Liver (tissue), 9 donors: ENCODE results near the gene CDC42EP1. TPM values are rescaled to one million over a fixed set of nuclear protein-coding genes. Genes with fewer than 3 reads are reported as not detected.

ENCODE experiments used
- DNase-seq: peaks from one replicate; pipeline ENCODE4 v3.0.0-alpha.2; 2017; ENCODE audit warnings: low spot score
- H3K27ac ChIP-seq, 2 donors: one replicate each; pipeline ENCODE4 v1.7.0; 2013; ENCODE audit warnings: inconsistent platforms in 2 of 2, low read length in 2 of 2, control low read depth in 1 of 2, low read depth in 1 of 2, mild to moderate bottlenecking in 1 of 2
- H3K27me3 ChIP-seq, 4 donors: one replicate each; pipeline versions ENCODE4 v1.6.1 to v1.7.0; 2013; ENCODE audit warnings: low read length in 3 of 4, inconsistent platforms in 1 of 4, mild to moderate bottlenecking in 1 of 4, moderate library complexity in 1 of 4; ENCODE audit not compliant: control insufficient read depth in 4 of 4, insufficient read depth in 4 of 4
- H3K36me3 ChIP-seq, 4 donors: one replicate each; pipeline versions ENCODE4 v1.6.1 to v1.7.0; 2013; ENCODE audit warnings: low read length in 3 of 4, mild to moderate bottlenecking in 3 of 4, low read depth in 1 of 4, moderate library complexity in 1 of 4; ENCODE audit not compliant: control insufficient read depth in 4 of 4, insufficient read depth in 3 of 4
- H3K4me1 ChIP-seq, 4 donors: one replicate each; pipeline versions ENCODE4 v1.6.1 to v1.7.0; 2013; ENCODE audit warnings: low read length in 3 of 4, mild to moderate bottlenecking in 3 of 4, moderate library complexity in 1 of 4; ENCODE audit not compliant: control insufficient read depth in 4 of 4, insufficient read depth in 4 of 4
- H3K4me3 ChIP-seq, 3 donors: one replicate each; pipeline versions ENCODE4 v1.6.1 to v1.7.0; 2013; ENCODE audit warnings: low read length in 3 of 3, control low read depth in 1 of 3, low read depth in 1 of 3, mild to moderate bottlenecking in 1 of 3
- H3K9ac ChIP-seq, 2 donors: one replicate each; pipeline ENCODE4 v1.7.0; 2013; ENCODE audit warnings: low read length in 2 of 2, mild to moderate bottlenecking in 2 of 2, moderate library complexity in 2 of 2, control low read depth in 1 of 2, low read depth in 1 of 2
- H3K9me3 ChIP-seq, 4 donors: one replicate each; pipeline versions ENCODE4 v1.6.1 to v1.7.0; 2013; ENCODE audit warnings: low read length in 3 of 4; ENCODE audit not compliant: control insufficient read depth in 4 of 4
- CTCF ChIP-seq: fragments of 150-350 bp; IDR thresholded peaks from 2 replicates; pipeline ENCODE4 v1.5.1; 2017; ENCODE audit warnings: improper control_type of control experiment, low read depth, low read length; ENCODE audit not compliant: missing input control
- EGR1 ChIP-seq, 2 donors: IDR thresholded peaks; 2 replicates each; pipeline ENCODE4 v1.6.1; 2016 to 2018; ENCODE audit warnings: antibody characterized with exemption in 2 of 2, low read depth in 2 of 2
- FOXA2 ChIP-seq: IDR thresholded peaks from 2 replicates; pipeline ENCODE4 v1.6.1; 2016; ENCODE audit warnings: antibody characterized with exemption
- GABPA ChIP-seq, 2 donors: IDR thresholded peaks in 1 of 2; conservative IDR thresholded peaks in 1 of 2; 2 replicates each; pipeline ENCODE4 v1.6.1; 2016; ENCODE audit warnings: antibody characterized with exemption in 2 of 2, mild to moderate bottlenecking in 1 of 2, moderate library complexity in 1 of 2
- HNF4A ChIP-seq, 2 donors: conservative IDR thresholded peaks; 2 replicates each; pipeline ENCODE4 v1.6.1; 2016; ENCODE audit warnings: antibody characterized with exemption in 2 of 2, mild to moderate bottlenecking in 2 of 2
- HNF4G ChIP-seq: IDR thresholded peaks from 2 replicates; pipeline ENCODE4 v1.6.1; 2016; ENCODE audit warnings: antibody characterized with exemption
- JUND ChIP-seq, 2 donors: IDR thresholded peaks; 2 replicates each; pipeline ENCODE4 v1.6.1; 2016; ENCODE audit warnings: antibody characterized with exemption in 2 of 2
- REST ChIP-seq: IDR thresholded peaks from 2 replicates; pipeline ENCODE4 v1.6.1; 2016; ENCODE audit warnings: antibody characterized with exemption, mild to moderate bottlenecking
- WGBS: extraction: QIAGEN DNeasy Blood & Tissue Kit; methylation state at CpG from one replicate; pipeline ENCODE4 v1.1.7; 2013; 5-methylcytosine and 5-hydroxymethylcytosine counted together
- polyA plus RNA-seq, 2 donors: library from polyadenylated mRNA; stranded (reverse) in 1 of 2; unstranded in 1 of 2; fragments of 200-250 nt in 1 of 2; fragments of >200 nt in 1 of 2; fragmentation: Nextera tagmentation in 1 of 2; extraction: Ambion mirVana in 1 of 2; gene quantifications; one replicate each; pipeline versions ENCODE4 v1.2.1 to v1.2.3, GENCODE V29; 2013 to 2015
- total RNA-seq, 2 donors: library from RNA; depleted of rRNA; stranded (reverse); fragments of >200 nt; gene quantifications; one replicate each; pipeline ENCODE4 v1.2.3, GENCODE V29; 2014
- TF ChIP-seq, protein P1 (sequence below): IDR thresholded peaks from 2 replicates; pipeline ENCODE4 v1.6.1; 2016; ENCODE audit warnings: antibody characterized with exemption
- donor health status: healthy.
- donor health status: healthy.
- donor health status: healthy.
- donor health status: healthy.
- donor health status: healthy.

The CDC42EP1 gene
- total and polyA plus RNA-seq, 4 donors: 10.2 to 66.6 (median 31.2) TPM

DNA sequence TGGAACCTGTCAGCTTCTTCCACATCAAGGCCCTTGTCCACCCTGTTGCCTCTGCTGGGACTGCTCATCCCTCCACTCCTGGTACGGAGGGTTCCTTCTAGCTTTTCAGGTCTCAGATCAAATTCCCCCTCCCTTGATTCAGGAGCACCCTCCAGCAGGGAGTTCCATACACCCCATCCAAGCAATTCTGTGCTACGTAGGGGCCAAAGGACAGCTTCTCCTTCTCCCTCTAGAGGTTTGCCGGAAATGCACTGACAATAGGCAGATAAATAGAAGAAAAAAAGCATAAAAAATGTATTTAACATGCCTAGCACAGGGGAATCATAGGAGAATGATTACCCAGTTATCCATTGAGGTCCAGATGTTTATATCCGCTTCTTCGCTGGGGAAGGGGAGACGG is 37.8 kb upstream of the CDC42EP1 start (continued):
- TF ChIP-seq EGR1 (IDR thresholded peaks at IDR 0.05; ENCODE audit: low read depth in 2 of 2) (no peak), FOXA2 (no peak)

GRCh38 chr22:37525073-37525745 is 35.1 kb upstream of the CDC42EP1 start:
- no peak for DNase-seq

More at GRCh38 chr22:37525073-37525745, 35.1 kb upstream of the CDC42EP1 start:
- Histone ChIP-seq H3K4me1 (no peaks in the 10 kb centered on the region), H3K27ac (no peak overlapping the region), H3K4me3 (no peak overlapping the region), H3K27me3 (no peaks in the 10 kb centered on the region), H3K9me3 (no peaks in the 10 kb centered on the region), H3K36me3 (no peaks in the 10 kb centered on the region), H3K9ac (no peak overlapping the region)
- 74% methylated on average over 10 of the region's 10 CpGs for whole genome bisulfite sequencing
- no peak for TF ChIP-seq GABPA (IDR thresholded peaks at IDR 0.05 in 1 of 2, conservative IDR thresholded peaks at IDR 0.05 in 1 of 2)
- no peak for TF ChIP-seq JUND (IDR thresholded peaks at IDR 0.05)
- no peak for TF ChIP-seq HNF4G
- TF ChIP-seq, protein P1, sequence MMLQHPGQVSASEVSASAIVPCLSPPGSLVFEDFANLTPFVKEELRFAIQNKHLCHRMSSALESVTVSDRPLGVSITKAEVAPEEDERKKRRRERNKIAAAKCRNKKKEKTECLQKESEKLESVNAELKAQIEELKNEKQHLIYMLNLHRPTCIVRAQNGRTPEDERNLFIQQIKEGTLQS: no peak
- no peak for TF ChIP-seq REST
- no peak for TF ChIP-seq CTCF
- TF ChIP-seq HNF4A (conservative IDR thresholded peaks at IDR 0.05): no peak
